K562 (cell line): ENCODE measurements around the gene PACSIN2. TPM values are rescaled to one million over a fixed set of nuclear protein-coding genes. Genes with fewer than 3 reads are reported as not detected.

Experiments used
- ATAC-seq: fragments of 200-7000 bp; cut with Tn5 transposase; 3 replicates; pipeline ENCODE4 v1.9.1; 2020; ENCODE audit warnings: moderate library complexity
- BruUV-seq: library from RNA; stranded (reverse); fragments of 400-500 nt; replicated peaks from 2 replicates; lab custom pipeline; 2021; lab: Mats Ljungman, UMichigan
- CTCF ChIA-PET: fragments of 300-600 bp; formaldehyde crosslinking; extraction: SDS; loops from one replicate; lab custom pipeline; 2021; ENCODE audit warnings: low intra/inter-chr PET ratio; lab: Yijun Ruan, JAX
- POLR2A ChIA-PET: fragments of 300-600, 350-650 bp; sonication (Branson Sonifier 250); formaldehyde crosslinking; extraction: SDS; loops from one replicate; lab custom pipeline; 2021; ENCODE audit warnings: antibody characterized with exemption, inconsistent platforms; lab: Yijun Ruan, JAX
- DNase-seq, 4 experiments: peaks; one replicate each; pipeline versions ENCODE4 v3.0.0 to v3.0.0-alpha.2; 2011 to 2018; ENCODE audit warnings: low spot score in 3 of 4, mixed read lengths in 3 of 4; ENCODE audit errors: extremely low read depth in 1 of 4
- FAIRE-seq: peaks from 2 replicates; lab custom pipeline; 2011; peaks lifted over from hg19 to GRCh38; lab: Jason Lieb, UNC
- H2AFZ ChIP-seq: 2 replicates; pipeline ENCODE4 v1.6.0; 2011; ENCODE audit warnings: low read depth, low read length, control low read depth, inconsistent platforms
- H3K27ac ChIP-seq: fragments of 200-600 bp; 3 replicates; pipeline ENCODE4 v1.8.0; 2011; ENCODE audit warnings: low read depth, mild to moderate bottlenecking, control low read depth, inconsistent platforms, low read length, moderate library complexity, mixed read lengths; ENCODE audit errors: extremely low read depth
- H3K27me3 ChIP-seq, 2 experiments: fragments of 300-600 bp in 1 of 2; 2 replicates in 1 of 2; 3 replicates in 1 of 2; pipeline versions ENCODE4 v1.6.0 to v1.8.0; 2011; ENCODE audit warnings: inconsistent platforms in 2 of 2, low read length in 2 of 2, mild to moderate bottlenecking in 1 of 2, mixed read lengths in 1 of 2, moderate library complexity in 1 of 2; ENCODE audit not compliant: control insufficient read depth in 2 of 2, insufficient read depth in 2 of 2
- H3K36me3 ChIP-seq: fragments of 300-600 bp; 3 replicates; pipeline ENCODE4 v1.8.0; 2011; ENCODE audit warnings: mild to moderate bottlenecking, low read length, inconsistent platforms; ENCODE audit not compliant: control insufficient read depth, insufficient read depth
- H3K4me1 ChIP-seq, 2 experiments: fragments of 200-600 bp in 1 of 2; replicated peaks in 1 of 2; 2 replicates in 1 of 2; 3 replicates in 1 of 2; pipeline versions ENCODE4 v1.5.1 to v1.8.0; 2011; ENCODE audit warnings: inconsistent platforms in 2 of 2, low read length in 2 of 2, mild to moderate bottlenecking in 1 of 2, mixed read lengths in 1 of 2, moderate library complexity in 1 of 2; ENCODE audit not compliant: control insufficient read depth in 2 of 2, insufficient read depth in 2 of 2
- H3K4me2 ChIP-seq: 2 replicates; pipeline ENCODE4 v1.6.1; 2011; ENCODE audit warnings: low read length, control low read depth, inconsistent platforms, mixed read lengths; ENCODE audit not compliant: insufficient read depth
- H3K4me3 ChIP-seq: fragments of 200-600 bp; sonication (generic), shearing (Covaris generic); 2 replicates; pipeline ENCODE4 v1.5.1; 2016; ENCODE audit warnings: control low read depth, inconsistent platforms
- H3K79me2 ChIP-seq: fragments of 200-600 bp; 3 replicates; pipeline ENCODE4 v1.8.0; 2011; ENCODE audit warnings: low read length, inconsistent platforms; ENCODE audit not compliant: control insufficient read depth, insufficient read depth
- H3K9ac ChIP-seq, 2 experiments: 2 replicates each; pipeline versions ENCODE4 v1.6.0 to v1.6.1; 2011; ENCODE audit warnings: low read depth in 2 of 2, low read length in 2 of 2, control low read depth in 1 of 2, inconsistent platforms in 1 of 2, mild to moderate bottlenecking in 1 of 2, mixed read lengths in 1 of 2; ENCODE audit not compliant: insufficient read depth in 1 of 2
- H3K9me1 ChIP-seq: one replicate; pipeline ENCODE4 v1.6.0; 2011; ENCODE audit warnings: inconsistent platforms, mild to moderate bottlenecking, low read length, moderate library complexity; ENCODE audit not compliant: control insufficient read depth, insufficient read depth
- H3K9me3 ChIP-seq: replicated peaks from 2 replicates; pipeline ENCODE4 v1.5.1; 2011; ENCODE audit warnings: low read depth, low read length, inconsistent platforms; ENCODE audit not compliant: control insufficient read depth, insufficient read depth
- H4K20me1 ChIP-seq: replicated peaks from 2 replicates; pipeline ENCODE4 v1.6.1; 2011; ENCODE audit warnings: low read length, inconsistent platforms, mixed read lengths; ENCODE audit not compliant: control insufficient read depth, insufficient read depth
- ARNT ChIP-seq, 2 experiments: fragments of 450-650 bp; IDR thresholded peaks; 2 replicates each; pipeline ENCODE4 v1.6.1; 2016; ENCODE audit warnings: mild to moderate bottlenecking in 1 of 2
- E2F4 ChIP-seq: sonication (generic); formaldehyde crosslinking; IDR thresholded peaks from 2 replicates; pipeline ENCODE4 v1.8.0; 2022; ENCODE audit warnings: mild to moderate bottlenecking, low read depth, missing genetic modification reagents
- FOXJ3 ChIP-seq: sonication (generic); formaldehyde crosslinking; IDR thresholded peaks from 2 replicates; pipeline ENCODE4 v1.4.0; 2020; ENCODE audit warnings: mild to moderate bottlenecking, missing genetic modification reagents
- HNRNPH1 ChIP-seq: fragments of 200-400 bp; formaldehyde crosslinking; optimal IDR thresholded peaks from 2 replicates; pipeline ENCODE3; 2017; ENCODE audit warnings: low read depth, mild to moderate bottlenecking, low read length, moderate library complexity
- MCM3 ChIP-seq: fragments of 450-650 bp; IDR thresholded peaks from 2 replicates; pipeline ENCODE4 v1.6.1; 2016
- PHB2 ChIP-seq: fragments of 450-650 bp; IDR thresholded peaks from 2 replicates; pipeline ENCODE4 v1.6.1; 2017; ENCODE audit warnings: low read depth
- POLR2AphosphoS5 ChIP-seq: IDR thresholded peaks from 2 replicates; pipeline ENCODE4 v1.6.1; 2011; ENCODE audit warnings: mild to moderate bottlenecking, low read depth, low read length, moderate library complexity; ENCODE audit not compliant: control insufficient read depth, insufficient read depth
- SNAPC5 ChIP-seq: fragments of 250-450 bp; sonication (Bioruptor Pico); IDR thresholded peaks from 2 replicates; pipeline ENCODE4 v1.8.0; 2021; ENCODE audit warnings: moderate library complexity, mild to moderate bottlenecking, inconsistent platforms
- SREBF2 ChIP-seq: sonication (generic); formaldehyde crosslinking; IDR thresholded peaks from 2 replicates; pipeline ENCODE4 v1.4.0; 2020; ENCODE audit warnings: mild to moderate bottlenecking, missing genetic modification reagents
- TAL1 ChIP-seq: fragments of 450-650 bp; IDR thresholded peaks from 2 replicates; pipeline ENCODE4 v1.6.1; 2016; ENCODE audit warnings: mild to moderate bottlenecking
- ZFPM2 ChIP-seq: fragments of 250-450 bp; sonication (Bioruptor Pico); IDR thresholded peaks from 2 replicates; pipeline ENCODE4 v1.5.1; 2022; ENCODE audit warnings: mild to moderate bottlenecking
- ZNF212 ChIP-seq: fragments of 450-650 bp; formaldehyde crosslinking; IDR thresholded peaks from 2 replicates; pipeline ENCODE4 v1.4.0; 2020; ENCODE audit warnings: mild to moderate bottlenecking
- ZNF384 ChIP-seq: IDR thresholded peaks from 2 replicates; pipeline ENCODE4 v1.6.1; 2012; ENCODE audit warnings: low read depth, low read length, improper control_type of control experiment
- ZNF584 ChIP-seq: fragments of 200-800 bp; sonication (Bioruptor generic); IDR thresholded peaks from 2 replicates; pipeline ENCODE4 v1.6.1; 2016; ENCODE audit warnings: low read depth, mild to moderate bottlenecking, missing genetic modification characterization, missing compliant biosample characterization
- ZNF639 ChIP-seq, 2 experiments: fragments of 200-800 bp in 1 of 2; sonication (Bioruptor generic) in 1 of 2; sonication (generic) in 1 of 2; formaldehyde crosslinking in 1 of 2; IDR thresholded peaks in 1 of 2; conservative IDR thresholded peaks in 1 of 2; 2 replicates each; pipeline versions ENCODE4 v1.5.0 to v1.6.1; 2016 to 2020; ENCODE audit warnings: missing compliant biosample characterization in 1 of 2, missing genetic modification characterization in 1 of 2, missing genetic modification reagents in 1 of 2
- ZNF668 ChIP-seq: fragments of 250-450 bp; sonication (Bioruptor Pico); IDR thresholded peaks from 2 replicates; pipeline ENCODE4 v1.8.0; 2022; ENCODE audit warnings: mild to moderate bottlenecking, inconsistent platforms
- ZNF695 ChIP-seq: fragments of 450-650 bp; formaldehyde crosslinking; IDR thresholded peaks from 2 replicates; pipeline ENCODE4 v1.4.0; 2020; ENCODE audit warnings: mild to moderate bottlenecking, moderate library complexity
- WGBS: fragments of 100-300 bp; shearing (Covaris generic); methylation state at CpG from one replicate; pipeline ENCODE4 v1.1.6; 2016; ENCODE audit warnings: low coverage, mixed read lengths; ENCODE audit not compliant: insufficient coverage; ENCODE audit errors: missing lambda C conversion rate; 5-methylcytosine and 5-hydroxymethylcytosine counted together
- in situ Hi-C: fragments of 300-500 bp; cut with MboI; formaldehyde crosslinking; loops from 4 replicates; pipeline ENCODE4 v1.15.0; 2018; ENCODE audit warnings: inconsistent platforms, mixed read lengths
- intact Hi-C: fragments of 100-400 bp; cut with micrococcal nuclease; formaldehyde crosslinking; loops from 2 replicates; pipeline ENCODE4 v1.14.2; 2022
- polyA plus RNA-seq, 8 experiments: library from polyadenylated mRNA; depleted of rRNA in 4 of 8; stranded (reverse) in 5 of 8; unstranded in 3 of 8; fragments of >200 nt; fragmentation: Nextera tagmentation in 2 of 8; fragmentation: Illumina TruSeq in 1 of 8; extraction: Ambion mirVana in 2 of 8; extraction: Trizol in 1 of 8; gene quantifications; 2 replicates each; pipeline versions ENCODE4 v1.2.1 to v1.2.3, GENCODE V29; 2011 to 2014; ENCODE audit warnings: inconsistent platforms in 1 of 8, missing spikeins in 1 of 8
- total RNA-seq, 7 experiments: library from RNA; depleted of rRNA in 6 of 7; stranded (reverse); fragments of >200 nt in 6 of 7; fragmentation: Illumina TruSeq in 2 of 7; extraction: Trizol in 2 of 7; gene quantifications; 2 replicates each; pipeline versions ENCODE4 v1.2.1 to v1.2.3, GENCODE V29; 2011 to 2021; ENCODE audit warnings: low replicate concordance in 1 of 7

PACSIN2 gene
- total and polyA plus RNA-seq, 9 of the 15 experiments (the other 6 are each of a cell fraction or from before 2014, with no cell fraction given), result 0.45 to 45.1 (median 23.9) TPM

GRCh38 chr22:42887120-42887519 lies 127.8 kb downstream of the PACSIN2 start (continued):
- TF ChIP-seq POLR2AphosphoS5 (no peak), ZNF695 (CRISPR knock-in tag) (no peak), ZNF212 (CRISPR knock-in tag) (no peak)

GRCh38 chr22:42885446-42885845 lies 129.5 kb downstream of the PACSIN2 start:
- intact Hi-C loops (no loop called here), in situ Hi-C loops (no loop called here)
- Histone ChIP-seq H2AFZ (no peak overlapping the region), H3K9ac (no peak overlapping the region; a peak in 1 of 4 replicates), H3K36me3 (peaks cover 54% of the 10 kb centered on the region; the same call in 2 of the 3 replicates), H3K4me2 (no peak overlapping the region), H3K27ac (no peak overlapping the region), H3K9me1 (no peaks in the 10 kb centered on the region), H3K79me2 (no peaks in the 10 kb centered on the region), H3K4me1 (no peaks in the 10 kb centered on the region), H3K27me3 (no peaks in the 10 kb centered on the region), H3K4me3 (no peak overlapping the region), H3K9me3 (no peaks in the 10 kb centered on the region), H4K20me1 (peaks cover 5% of the 10 kb centered on the region; the same call in 1 of the 2 replicates)
- POLR2A ChIA-PET, result interaction anchor here (0.9 kb wide), 1 partner anchor 33 kb away, joined by 3 read pairs; no protein-coding TSS in a partner anchor
- DNase-seq (no peak), ATAC-seq (no peak), FAIRE-seq (no peak)
- BruUV-seq, result no TSS peak
- CTCF ChIA-PET, result no interaction called here
- 98% methylated on average over 6 of the region's 9 CpGs for WGBS
- TF ChIP-seq FOXJ3 (no peak), SREBF2 (CRISPR knock-in tag) (no peak), E2F4 (no peak), HNRNPH1 (no peak), ZNF639 (CRISPR knock-in tag; conservative IDR thresholded peaks at IDR 0.05 in 1 of 2, IDR thresholded peaks at IDR 0.05 in 1 of 2) (no peak), ARNT (IDR thresholded peaks at IDR 0.05) (no peak), ZFPM2 (CRISPR knock-in tag) (no peak), SNAPC5 (CRISPR knock-in tag) (no peak), PHB2 (no peak), ZNF384 (no peak), TAL1 (no peak), ZNF668 (no peak), ZNF584 (CRISPR knock-in tag) (no peak), MCM3 (no peak)
